Prostate gland (tissue), 2 donors: Measurements from ENCODE around the gene FLT1.

ENCODE experiments used
- CTCF ChIP-seq, 4 experiments: fragments of 200-600 bp in 2 of 4; fragments of 450-650 bp in 2 of 4; sonication (generic) in 2 of 4; IDR thresholded peaks; 1 replicate in 3 of 4; 2 replicates in 1 of 4; pipeline ENCODE4 v1.5.1; 2016 to 2019; ENCODE audit warnings: antibody characterized with exemption in 4 of 4, mild to moderate bottlenecking in 2 of 4, moderate library complexity in 2 of 4
- POLR2A ChIP-seq: fragments of 450-650 bp; IDR thresholded peaks from one replicate; pipeline ENCODE4 v1.6.1; 2016; ENCODE audit warnings: antibody characterized with exemption, mild to moderate bottlenecking
- POLR2AphosphoS5 ChIP-seq: sonication (generic); formaldehyde crosslinking; IDR thresholded peaks from one replicate; pipeline ENCODE4 v1.6.1; 2017; ENCODE audit warnings: antibody characterized with exemption

GRCh38 chr13:28356561-28357021 is 138.3 kb downstream of the FLT1 start:
- TF ChIP-seq CTCF (IDR thresholded peaks at IDR 0.05) (no peak), POLR2AphosphoS5 (no peak), POLR2A (no peak)
